ENCODE data around the gene PHF24.
"Not testable (repeated sequence)": the region's sequence is repeated elsewhere in the genome, so short reads cannot be mapped to it uniquely, and the experiment has no call there.

PHF24 gene

DNA sequence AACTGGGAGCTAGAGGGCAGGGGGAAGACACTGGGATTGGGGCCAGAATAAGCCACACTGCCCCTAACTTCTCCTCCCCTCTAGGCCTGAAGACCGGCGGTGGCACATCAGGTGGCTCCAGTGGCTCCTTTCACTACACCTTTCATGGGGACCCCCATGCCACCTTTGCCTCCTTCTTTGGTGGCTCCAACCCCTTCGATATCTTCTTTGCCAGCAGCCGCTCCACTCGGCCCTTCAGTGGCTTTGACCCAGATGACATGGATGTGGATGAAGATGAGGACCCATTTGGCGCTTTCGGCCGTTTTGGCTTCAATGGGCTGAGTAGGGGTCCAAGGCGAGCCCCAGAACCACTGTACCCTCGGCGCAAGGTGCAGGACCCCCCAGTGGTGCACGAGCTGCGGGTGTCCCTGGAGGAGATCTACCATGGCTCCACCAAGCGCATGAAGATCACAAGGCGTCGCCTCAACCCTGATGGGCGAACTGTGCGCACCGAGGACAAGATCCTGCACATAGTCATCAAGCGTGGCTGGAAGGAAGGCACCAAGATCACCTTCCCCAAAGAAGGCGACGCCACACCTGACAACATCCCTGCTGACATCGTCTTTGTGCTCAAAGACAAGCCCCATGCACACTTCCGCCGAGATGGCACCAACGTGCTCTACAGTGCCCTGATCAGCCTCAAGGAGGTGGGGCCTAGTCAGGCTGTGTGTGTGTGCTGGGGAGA, 38.3 kb downstream of the PHF24 start:
- FAIRE-seq, result no peak

DNA sequence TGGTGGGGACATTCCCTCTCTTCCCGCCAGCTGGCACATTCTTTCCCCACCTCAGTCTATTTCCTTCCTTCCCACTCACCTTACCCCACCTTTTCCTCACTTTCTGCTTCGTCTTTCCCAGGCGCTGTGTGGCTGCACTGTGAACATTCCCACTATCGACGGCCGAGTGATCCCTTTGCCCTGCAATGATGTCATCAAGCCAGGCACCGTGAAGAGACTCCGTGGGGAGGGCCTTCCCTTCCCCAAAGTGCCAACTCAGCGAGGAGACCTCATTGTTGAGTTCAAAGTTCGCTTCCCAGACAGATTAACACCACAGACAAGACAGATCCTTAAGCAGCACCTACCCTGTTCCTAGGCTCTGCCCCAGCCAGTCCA, 38.8 kb downstream of the PHF24 start:
- DNase-seq (ENCODE audit: insufficient read length, low spot score) (no peak), FAIRE-seq (no peak)

More for the DNA sequence above, 38.3 kb downstream of the PHF24 start:
- DNase-seq (ENCODE audit: insufficient read length, low spot score), result no peak

GRCh38 chr9:34997379-34997781, 39.3 kb downstream of the PHF24 start:
- DNase-seq (ENCODE audit: insufficient read length, low spot score) (no peak), FAIRE-seq (no peak)

- no peak for FAIRE-seq
- no peak for DNase-seq (ENCODE audit: insufficient read length, low spot score)
These were observed 40.2 kb downstream of the PHF24 start for GRCh38 chr9:34998266-34998665.

DNA sequence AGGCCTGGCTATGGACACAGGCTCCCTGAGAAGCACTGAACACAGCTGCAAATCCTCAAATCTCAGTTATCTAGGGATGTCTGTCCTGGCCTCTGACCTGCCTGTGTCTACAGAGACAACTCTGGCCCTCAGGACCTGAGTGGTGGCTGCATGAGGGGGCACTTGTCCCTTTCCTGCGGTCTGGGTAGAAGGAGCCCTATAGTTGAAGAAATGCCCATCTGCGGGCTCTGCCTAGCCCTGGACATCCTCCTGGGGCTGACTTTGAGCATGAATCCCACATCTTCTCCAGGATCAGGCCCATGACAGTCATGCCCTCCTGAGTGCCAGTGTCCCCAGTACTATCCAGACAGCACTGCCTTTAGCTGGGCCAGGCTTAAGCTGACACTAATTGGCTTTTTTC, 41.5 kb downstream of the PHF24 start:
- DNase-seq (ENCODE audit: insufficient read length, low spot score), result no peak
- no peak for FAIRE-seq

- DNase-seq (ENCODE audit: insufficient read length, low spot score) (no peak), FAIRE-seq (no peak)
These were observed 42.6 kb downstream of the PHF24 start for GRCh38 chr9:35000535-35001284.

DNA sequence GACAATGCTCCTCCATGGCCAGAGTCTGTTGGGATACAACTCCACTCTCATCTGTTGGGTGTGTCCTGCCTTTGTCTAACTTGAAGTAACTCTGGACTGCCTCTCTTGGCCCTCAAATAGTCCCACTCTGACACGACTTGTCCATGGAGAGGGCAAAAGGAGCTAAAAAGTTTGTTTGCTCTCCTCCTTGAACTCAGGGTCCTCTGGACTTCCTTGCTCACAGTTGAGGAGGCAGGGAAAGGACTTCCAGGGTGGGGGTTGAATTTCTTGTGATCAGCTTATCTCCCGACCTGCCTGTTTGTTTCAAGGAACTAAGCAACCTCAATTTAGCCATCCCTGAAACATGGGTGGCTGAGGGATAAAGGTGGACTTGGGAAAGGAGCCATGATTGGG, 43.2 kb downstream of the PHF24 start:
- FAIRE-seq (no peak), DNase-seq (ENCODE audit: insufficient read length, low spot score) (no peak)

GRCh38 chr9:35001803-35002502, 43.9 kb downstream of the PHF24 start:
- no peak for FAIRE-seq

DNA sequence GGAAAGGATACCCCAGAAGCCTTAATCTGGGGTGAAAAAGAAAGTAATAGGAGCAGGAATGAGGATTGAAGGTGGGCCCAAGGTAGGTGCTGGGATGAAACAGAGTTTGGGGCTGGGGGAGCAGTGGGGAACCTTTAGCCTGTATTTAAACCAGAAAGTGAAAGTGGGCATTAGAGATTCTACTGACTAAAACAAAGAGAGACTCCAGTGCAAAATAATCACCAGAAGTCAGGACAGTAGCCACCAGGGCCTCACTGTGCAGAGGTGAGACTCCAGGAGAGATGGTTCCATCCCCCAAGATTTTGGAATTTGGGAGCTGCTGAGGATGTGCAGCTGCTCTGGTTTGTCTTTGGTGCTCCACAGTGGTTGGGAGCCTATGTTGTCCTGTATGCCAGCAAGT, 44.5 kb downstream of the PHF24 start:
- DNase-seq (ENCODE audit: insufficient read length, low spot score) (no peak), FAIRE-seq (no peak)

More at GRCh38 chr9:35001803-35002502, 43.9 kb downstream of the PHF24 start:
- no peak for DNase-seq (ENCODE audit: insufficient read length, low spot score)

- FAIRE-seq; DNase-seq (ENCODE audit: insufficient read length, low spot score): not testable (repeated sequence)
These were observed 46.2 kb downstream of the PHF24 start for GRCh38 chr9:35004299-35004698.

DNA sequence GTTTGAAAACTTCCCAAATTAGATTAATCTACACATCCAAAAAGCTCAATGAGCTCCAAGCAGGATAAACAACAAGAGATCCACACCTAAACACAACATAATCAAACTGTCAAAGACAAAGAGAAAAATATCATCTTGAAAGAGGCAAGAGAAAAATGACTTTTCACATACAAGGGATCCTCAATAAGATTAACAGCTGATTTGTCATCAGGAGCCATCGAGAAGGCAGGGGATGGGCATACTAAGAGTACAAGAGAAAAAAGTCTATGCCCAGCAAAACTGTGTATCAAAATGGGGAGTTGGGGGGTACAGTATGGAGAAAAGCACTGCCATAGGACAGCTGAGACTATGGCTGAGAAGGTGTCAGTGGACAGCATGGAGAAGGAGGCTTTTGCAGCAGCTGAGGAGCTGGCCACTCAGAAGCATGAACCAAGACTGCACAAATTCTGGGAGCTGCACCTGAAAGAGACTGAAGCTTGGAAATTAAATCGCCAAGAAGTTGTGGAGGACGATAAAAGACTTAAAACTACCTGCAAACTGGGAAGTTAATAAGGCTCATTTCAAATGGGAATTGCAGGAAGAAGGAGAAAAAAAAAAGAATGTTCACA, 52.4 kb downstream of the PHF24 start:
- FAIRE-seq (no peak), DNase-seq (ENCODE audit: insufficient read length, low spot score) (no peak)

GRCh38 chr9:35014517-35014916, 56.4 kb downstream of the PHF24 start:
- DNase-seq (ENCODE audit: insufficient read length, low spot score) (no peak), FAIRE-seq (no peak)

- peak; percentile 31 for FAIRE-seq
- DNase-seq (ENCODE audit: insufficient read length, low spot score), result not testable (repeated sequence)
These were observed 65.4 kb downstream of the PHF24 start for GRCh38 chr9:35023443-35023842.

DNA sequence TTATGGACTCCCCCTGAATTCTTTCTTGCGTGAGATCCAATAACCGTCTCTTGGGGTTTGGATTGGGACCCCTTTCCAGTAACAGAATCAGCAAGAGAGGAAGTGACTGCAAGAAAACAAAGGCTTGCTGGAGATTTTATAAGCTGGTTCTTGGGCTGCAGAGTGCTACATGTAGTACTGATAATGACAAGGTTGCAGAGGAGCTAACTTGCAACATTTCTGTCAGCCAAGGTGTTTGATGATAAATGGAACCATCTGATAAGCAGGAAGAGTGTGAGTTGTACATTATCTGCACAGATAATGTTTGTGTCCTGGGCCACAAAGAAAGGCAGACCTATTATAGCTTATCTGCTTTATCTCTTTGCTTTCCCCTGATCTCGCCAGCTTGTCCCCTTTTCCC, 68.6 kb downstream of the PHF24 start:
- FAIRE-seq, result no peak
- no peak for DNase-seq (ENCODE audit: insufficient read length, low spot score)

GRCh38 chr9:35027374-35027773, 69.3 kb downstream of the PHF24 start:
- FAIRE-seq, result no peak
- DNase-seq (ENCODE audit: insufficient read length, low spot score), result no peak

DNA sequence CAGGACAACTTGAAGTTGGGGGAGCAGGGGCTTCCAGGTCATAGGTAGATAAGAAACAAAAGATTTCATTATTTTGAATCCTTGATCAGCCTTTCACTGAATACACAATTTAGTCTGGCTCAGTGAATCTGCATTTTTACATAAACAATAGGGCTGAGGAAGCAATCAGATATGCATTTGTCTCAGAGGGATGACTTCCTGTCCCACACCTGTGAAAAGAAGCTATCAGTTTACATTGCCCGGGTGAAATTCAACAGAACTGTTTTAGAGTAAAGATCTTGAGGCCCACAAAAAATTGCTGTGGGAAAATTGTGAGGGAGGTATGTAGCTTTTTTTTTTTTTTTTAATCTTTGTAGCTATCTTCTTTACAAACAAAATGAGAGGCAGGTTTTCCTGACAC, 69.8 kb downstream of the PHF24 start:
- FAIRE-seq (no peak), DNase-seq (ENCODE audit: insufficient read length, low spot score) (no peak)

DNA sequence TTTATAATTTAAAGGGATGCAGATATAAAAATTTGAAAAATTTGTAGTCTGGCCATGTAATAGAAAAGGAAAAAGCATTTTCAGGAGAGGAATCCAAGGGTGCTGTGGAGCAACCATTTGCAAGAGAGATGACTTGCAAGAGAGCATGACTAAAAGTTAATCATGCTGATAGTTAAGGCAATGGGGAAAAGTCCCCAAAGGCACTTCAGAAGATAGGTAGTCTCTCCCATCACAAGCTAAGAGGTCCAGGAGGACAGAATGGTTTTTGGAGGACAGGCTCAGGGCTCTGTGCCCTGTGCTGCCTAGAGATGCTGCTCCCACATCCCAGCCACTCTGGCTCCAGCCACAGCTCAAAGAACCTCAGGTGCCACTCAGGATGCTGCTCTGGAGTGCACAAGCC, 70.3 kb downstream of the PHF24 start:
- DNase-seq (ENCODE audit: insufficient read length, low spot score) (no peak), FAIRE-seq (no peak)

DNA sequence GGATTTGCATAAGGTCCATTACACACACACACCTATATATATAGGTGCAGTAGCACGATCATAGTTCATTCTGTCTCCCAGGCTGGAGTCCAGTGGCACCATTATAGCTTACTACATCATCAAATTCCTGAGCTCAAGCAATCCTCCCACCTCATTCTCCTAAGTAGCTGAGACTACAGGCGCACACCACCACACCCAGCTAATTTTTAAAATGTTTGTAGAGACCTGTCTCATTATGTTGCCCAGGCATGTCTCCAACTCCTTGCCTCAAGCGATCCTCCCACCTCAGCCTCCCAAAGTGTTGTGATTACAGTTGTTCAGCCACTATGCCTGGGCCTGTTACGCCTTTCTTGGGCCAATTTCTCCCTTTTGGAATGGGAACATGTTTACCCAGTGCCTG, 71.2 kb downstream of the PHF24 start:
- FAIRE-seq (no peak), DNase-seq (ENCODE audit: insufficient read length, low spot score) (no peak)

DNA sequence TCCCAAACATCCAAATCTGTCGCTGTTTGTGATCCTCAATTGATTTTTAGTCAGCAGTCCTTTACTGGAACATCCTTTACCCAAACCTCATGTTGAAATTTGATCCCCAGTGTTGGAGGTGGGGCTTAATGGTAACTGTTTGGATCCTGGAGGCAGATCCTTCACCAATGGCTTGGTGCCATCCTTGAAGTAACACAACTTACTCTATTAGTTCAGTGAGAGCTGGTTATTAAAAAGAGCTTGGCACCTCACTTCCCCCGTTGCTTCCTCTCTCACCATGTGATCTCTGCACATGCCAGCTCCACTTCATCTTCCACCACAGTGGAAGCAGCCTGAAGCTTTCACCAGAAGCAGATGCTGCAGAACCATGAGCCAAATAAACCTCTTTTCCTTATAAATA, 71.8 kb downstream of the PHF24 start:
- FAIRE-seq, result no peak
- no peak for DNase-seq (ENCODE audit: insufficient read length, low spot score)
